Keratinocyte (primary cell): ENCODE measurements around the gene MMP12.

ENCODE experiments used
- CTCF ChIP-seq, 3 experiments: IDR thresholded peaks in 1 of 3; conservative IDR thresholded peaks in 1 of 3; optimal IDR thresholded peaks in 1 of 3; 2 replicates in 2 of 3; 3 replicates in 1 of 3; pipeline versions ENCODE3 to v1.5.1; 2011; ENCODE audit warnings: low read length in 3 of 3, mild to moderate bottlenecking in 3 of 3, moderate library complexity in 2 of 3, control low read depth in 1 of 3, inconsistent platforms in 1 of 3; ENCODE audit not compliant: insufficient read depth in 2 of 3; ENCODE audit errors: extremely low read depth in 1 of 3
- EZH2 ChIP-seq: IDR thresholded peaks from one replicate; pipeline ENCODE4 v1.6.1; 2012; ENCODE audit warnings: inconsistent platforms, mild to moderate bottlenecking, low read length, moderate library complexity

- no peak for TF ChIP-seq CTCF (optimal IDR thresholded peaks at IDR 0.05 in 1 of 3, IDR thresholded peaks at IDR 0.05 in 1 of 3, conservative IDR thresholded peaks at IDR 0.05 in 1 of 3; ENCODE audit: extremely low read depth in 1 of 3, insufficient read depth in 2 of 3, low read length in 3 of 3)
- no peak for TF ChIP-seq EZH2
Measured at GRCh38 chr11:102882389-102883024, 7.7 kb upstream of the MMP12 start.
